Esophagus muscularis mucosa (tissue), 4 donors: ENCODE measurements around the gene WNT9A.

Experiments
- EP300 ChIP-seq: sonication (generic); formaldehyde crosslinking; IDR thresholded peaks from one replicate; pipeline ENCODE4 v1.6.1; 2017; ENCODE audit warnings: antibody characterized with exemption
- POLR2A ChIP-seq: fragments of 450-650 bp; IDR thresholded peaks from one replicate; pipeline ENCODE4 v1.6.1; 2017; ENCODE audit warnings: antibody characterized with exemption, moderate library complexity, mild to moderate bottlenecking, low read depth
- TF ChIP-seq, protein P1 (sequence below), 3 experiments: fragments of 200-600 bp in 2 of 3; fragments of 450-650 bp in 1 of 3; sonication (generic) in 2 of 3; IDR thresholded peaks; one replicate each; pipeline ENCODE4 v1.5.1; 2017 to 2019; ENCODE audit warnings: antibody characterized with exemption in 3 of 3, mild to moderate bottlenecking in 2 of 3, moderate library complexity in 1 of 3

DNA sequence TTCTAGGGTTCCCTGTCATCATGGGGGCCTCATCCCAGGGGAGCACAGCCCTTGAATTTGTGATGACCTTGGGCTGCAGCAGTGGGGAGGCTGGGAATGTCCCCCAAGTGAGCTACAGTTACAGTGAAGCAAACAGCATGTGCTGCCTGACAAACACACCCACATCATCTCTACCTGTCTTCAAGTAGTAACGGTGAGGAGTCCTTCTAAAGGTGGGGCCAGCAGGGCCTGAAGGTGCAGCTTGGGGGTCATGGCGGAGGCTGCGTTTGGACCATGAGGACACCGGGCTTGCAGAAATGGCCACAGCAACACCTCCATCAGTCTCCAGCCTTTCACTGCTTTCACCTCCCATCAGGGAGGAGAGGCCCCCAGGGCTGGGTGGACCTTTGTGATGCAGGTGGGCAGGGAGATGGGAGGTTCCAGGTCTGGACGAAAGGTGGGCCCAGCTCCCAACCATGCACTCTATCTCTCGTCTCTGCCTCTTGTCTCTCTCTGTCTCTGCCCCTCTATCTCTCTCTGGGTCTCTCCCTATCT, 55.7 kb downstream of the WNT9A start:
- TF ChIP-seq, protein P1, sequence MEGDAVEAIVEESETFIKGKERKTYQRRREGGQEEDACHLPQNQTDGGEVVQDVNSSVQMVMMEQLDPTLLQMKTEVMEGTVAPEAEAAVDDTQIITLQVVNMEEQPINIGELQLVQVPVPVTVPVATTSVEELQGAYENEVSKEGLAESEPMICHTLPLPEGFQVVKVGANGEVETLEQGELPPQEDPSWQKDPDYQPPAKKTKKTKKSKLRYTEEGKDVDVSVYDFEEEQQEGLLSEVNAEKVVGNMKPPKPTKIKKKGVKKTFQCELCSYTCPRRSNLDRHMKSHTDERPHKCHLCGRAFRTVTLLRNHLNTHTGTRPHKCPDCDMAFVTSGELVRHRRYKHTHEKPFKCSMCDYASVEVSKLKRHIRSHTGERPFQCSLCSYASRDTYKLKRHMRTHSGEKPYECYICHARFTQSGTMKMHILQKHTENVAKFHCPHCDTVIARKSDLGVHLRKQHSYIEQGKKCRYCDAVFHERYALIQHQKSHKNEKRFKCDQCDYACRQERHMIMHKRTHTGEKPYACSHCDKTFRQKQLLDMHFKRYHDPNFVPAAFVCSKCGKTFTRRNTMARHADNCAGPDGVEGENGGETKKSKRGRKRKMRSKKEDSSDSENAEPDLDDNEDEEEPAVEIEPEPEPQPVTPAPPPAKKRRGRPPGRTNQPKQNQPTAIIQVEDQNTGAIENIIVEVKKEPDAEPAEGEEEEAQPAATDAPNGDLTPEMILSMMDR (IDR thresholded peaks at IDR 0.05), result no peak
- no peak for TF ChIP-seq EP300
- no peak for TF ChIP-seq POLR2A
